NT2/D1 (cell line): ENCODE results near the gene CLCN7.

Experiments
- YY1 ChIP-seq: IDR thresholded peaks from 2 replicates; pipeline ENCODE4 v1.6.1; 2011; ENCODE audit not compliant: insufficient read length, insufficient read depth
- ZNF274 ChIP-seq: IDR thresholded peaks from 2 replicates; pipeline ENCODE4 v1.6.1; 2011; ENCODE audit warnings: mild to moderate bottlenecking, low read depth, low read length

- no peak for TF ChIP-seq ZNF274
- no peak for TF ChIP-seq YY1
Observed at GRCh38 chr16:1430214-1430758, 44.5 kb downstream of the CLCN7 start.
